IMR-90 (cell line): Measurements from ENCODE around the gene SARNP. TPM values are rescaled to one million over a fixed set of nuclear protein-coding genes. Genes with fewer than 3 reads are reported as not detected.

Source experiments
- ATAC-seq: fragments of 200-7000 bp; cut with Tn5 transposase; 2 replicates; pipeline ENCODE4 v1.9.1; 2020; ENCODE audit warnings: low read depth, mild to moderate bottlenecking, moderate library complexity
- BruUV-seq: library from RNA; stranded (reverse); fragments of 400-500 nt; replicated peaks from 2 replicates; lab custom pipeline; 2021; lab: Mats Ljungman, UMichigan
- CTCF ChIA-PET: fragments of 300-600 bp; formaldehyde crosslinking; extraction: SDS; loops from one replicate; lab custom pipeline; 2021; ENCODE audit warnings: antibody characterized with exemption; lab: Yijun Ruan, JAX
- POLR2A ChIA-PET: fragments of 300-600 bp; sonication (Branson Sonifier 250); formaldehyde crosslinking; loops from one replicate; lab custom pipeline; 2022; ENCODE audit warnings: antibody characterized with exemption; ENCODE audit not compliant: unreplicated experiment; lab: Charles Lee
- DNase-seq: peaks from one replicate; pipeline ENCODE4 v3.0.0; 2013
- H2AFZ ChIP-seq: replicated peaks from 2 replicates; pipeline ENCODE3; 2013; ENCODE audit warnings: low read length, mild to moderate bottlenecking; ENCODE audit not compliant: poor library complexity
- H2AK5ac ChIP-seq: 2 replicates; pipeline ENCODE4 v1.6.1; 2013; ENCODE audit warnings: low read depth, low read length, inconsistent platforms
- H2AK9ac ChIP-seq: replicated peaks from 2 replicates; pipeline ENCODE3; 2013; ENCODE audit warnings: mild to moderate bottlenecking, low read depth, low read length, moderate library complexity; ENCODE audit not compliant: poor library complexity
- H2BK120ac ChIP-seq: 2 replicates; pipeline ENCODE4 v1.6.1; 2013; ENCODE audit warnings: low read depth, low read length, inconsistent platforms
- H2BK15ac ChIP-seq: 3 replicates; pipeline ENCODE4 v1.6.1; 2013; ENCODE audit warnings: low read depth, low read length, inconsistent platforms
- H2BK20ac ChIP-seq: 2 replicates; pipeline ENCODE4 v1.6.1; 2013; ENCODE audit warnings: low read depth, mild to moderate bottlenecking, inconsistent platforms, low read length, moderate library complexity
- H2BK5ac ChIP-seq: 2 replicates; pipeline ENCODE4 v1.6.1; 2013; ENCODE audit warnings: mild to moderate bottlenecking, low read depth, low read length, inconsistent platforms; ENCODE audit not compliant: poor library complexity, severe bottlenecking
- H3K14ac ChIP-seq: replicated peaks from 2 replicates; pipeline ENCODE4 v1.6.1; 2013; ENCODE audit warnings: low read depth, low read length, inconsistent platforms
- H3K18ac ChIP-seq: 2 replicates; pipeline ENCODE4 v1.6.1; 2013; ENCODE audit warnings: low read depth, low read length, control low read depth
- H3K23ac ChIP-seq: 2 replicates; pipeline ENCODE4 v1.6.1; 2013; ENCODE audit warnings: low read depth, low read length, inconsistent platforms
- H3K27ac ChIP-seq: 2 replicates; pipeline ENCODE4 v1.5.1; 2013; ENCODE audit warnings: mild to moderate bottlenecking, control low read depth, low read length; ENCODE audit not compliant: insufficient read depth
- H3K27me3 ChIP-seq: 2 replicates; pipeline ENCODE4 v1.6.1; 2013; ENCODE audit warnings: low read length; ENCODE audit not compliant: control insufficient read depth, insufficient read depth
- H3K36me3 ChIP-seq: 2 replicates; pipeline ENCODE4 v1.6.1; 2013; ENCODE audit warnings: low read length, mixed read lengths; ENCODE audit not compliant: control insufficient read depth, insufficient read depth
- H3K4ac ChIP-seq: 2 replicates; pipeline ENCODE4 v1.6.1; 2013; ENCODE audit warnings: low read depth, low read length, inconsistent platforms
- H3K4me1 ChIP-seq: 2 replicates; pipeline ENCODE4 v1.6.1; 2013; ENCODE audit warnings: low read length, mixed read lengths; ENCODE audit not compliant: control insufficient read depth, insufficient read depth
- H3K4me2 ChIP-seq: 2 replicates; pipeline ENCODE4 v1.6.1; 2013; ENCODE audit warnings: low read depth, mild to moderate bottlenecking, control low read depth, low read length, moderate library complexity
- H3K4me3 ChIP-seq: 2 replicates; pipeline ENCODE4 v1.5.1; 2013; ENCODE audit warnings: low read depth, mild to moderate bottlenecking, control low read depth, low read length, moderate library complexity; ENCODE audit not compliant: insufficient read depth
- H3K56ac ChIP-seq: 2 replicates; pipeline ENCODE4 v1.6.1; 2013; ENCODE audit warnings: low read length, inconsistent platforms; ENCODE audit not compliant: insufficient read depth; ENCODE audit errors: extremely low read depth
- H3K79me1 ChIP-seq, 2 experiments: 2 replicates each; pipeline ENCODE4 v1.6.1; 2013; ENCODE audit warnings: low read length in 2 of 2, inconsistent platforms in 1 of 2, low read depth in 1 of 2
- H3K9ac ChIP-seq: 2 replicates; pipeline ENCODE4 v1.6.1; 2013; ENCODE audit warnings: low read depth, low read length, control low read depth
- H3K9me1 ChIP-seq: 2 replicates; pipeline ENCODE4 v1.6.1; 2013; ENCODE audit warnings: low read length, inconsistent platforms; ENCODE audit not compliant: insufficient read depth
- H3K9me3 ChIP-seq: 2 replicates; pipeline ENCODE4 v1.6.1; 2013; ENCODE audit warnings: low read length; ENCODE audit not compliant: control insufficient read depth, insufficient read depth
- H4K20me1 ChIP-seq: 2 replicates; pipeline ENCODE4 v1.6.1; 2013; ENCODE audit warnings: low read length, inconsistent platforms; ENCODE audit not compliant: insufficient read depth
- H4K5ac ChIP-seq: 2 replicates; pipeline ENCODE4 v1.6.1; 2013; ENCODE audit warnings: mild to moderate bottlenecking, low read depth, low read length, control low read depth
- H4K8ac ChIP-seq, 2 experiments: 2 replicates each; pipeline ENCODE4 v1.6.1; 2013; ENCODE audit warnings: low read depth in 2 of 2, low read length in 2 of 2, control low read depth in 1 of 2, inconsistent platforms in 1 of 2
- H4K91ac ChIP-seq: 2 replicates; pipeline ENCODE4 v1.6.1; 2013; ENCODE audit warnings: low read depth, low read length, inconsistent platforms; ENCODE audit not compliant: insufficient read depth
- MAFK ChIP-seq: IDR thresholded peaks from 2 replicates; pipeline ENCODE4 v1.6.1; 2012; ENCODE audit warnings: low read depth, low read length, improper control_type of control experiment
- NFE2L2 ChIP-seq: fragments of 150-350 bp; IDR thresholded peaks from 2 replicates; pipeline ENCODE4 v1.6.1; 2016; ENCODE audit warnings: low read depth, mild to moderate bottlenecking, low read length
- RAD21 ChIP-seq: IDR thresholded peaks from 2 replicates; pipeline ENCODE4 v1.6.1; 2012; ENCODE audit warnings: low read length, improper control_type of control experiment
- SMC3 ChIP-seq: fragments of 150-350 bp; IDR thresholded peaks from 2 replicates; pipeline ENCODE4 v1.6.1; 2016; ENCODE audit warnings: low read depth, mild to moderate bottlenecking, antibody characterized with exemption, low read length, moderate library complexity
- USF2 ChIP-seq: fragments of 150-350 bp; IDR thresholded peaks from 2 replicates; pipeline ENCODE4 v1.6.1; 2017; ENCODE audit warnings: mild to moderate bottlenecking, antibody characterized with exemption, low read length, low read depth
- WGBS, 2 experiments: methylation state at CpG; one replicate each; pipeline versions ENCODE4 v1.1.5 to v1.1.7; 2013; ENCODE audit warnings: missing lambda C conversion rate in 2 of 2; ENCODE audit not compliant: insufficient read length in 1 of 2; ENCODE audit errors: extremely low coverage in 2 of 2; 5-methylcytosine and 5-hydroxymethylcytosine counted together
- dilution Hi-C: fragments of 300-500 bp; cut with HindIII; formaldehyde crosslinking; loops from one replicate; pipeline ENCODE4 v1.14.3; 2018; ENCODE audit warnings: low sequenced_read_pairs; ENCODE audit not compliant: unreplicated experiment
- in situ Hi-C: fragments of 300-500 bp; cut with MboI; formaldehyde crosslinking; loops from 3 replicates; pipeline ENCODE4 v1.14.3; 2019; ENCODE audit warnings: low sequenced_read_pairs, inconsistent platforms, mixed read lengths
- intact Hi-C: fragments of 100-400 bp; cut with micrococcal nuclease; formaldehyde crosslinking; loops from 2 replicates; pipeline ENCODE4 v1.10.0; 2022
- polyA plus RNA-seq, 3 experiments: library from polyadenylated mRNA; depleted of rRNA; stranded (reverse); fragments of >200 nt; gene quantifications; 2 replicates each; pipeline ENCODE4 v1.2.3, GENCODE V29; 2012; ENCODE audit warnings: low replicate concordance in 1 of 3
- total RNA-seq: library from RNA; depleted of rRNA; stranded (reverse); fragments of >200 nt; gene quantifications from 2 replicates; pipeline ENCODE4 v1.2.3, GENCODE V29; 2012
- TF ChIP-seq, protein P1 (sequence below): conservative IDR thresholded peaks from 2 replicates; pipeline ENCODE4 v1.5.1; 2012; ENCODE audit warnings: mild to moderate bottlenecking, low read depth, low read length, improper control_type of control experiment

SARNP gene
- total and polyA plus RNA-seq, 2 of the 4 experiments (the other 2 are of a cell fraction): 46.8 to 103 TPM

DNA sequence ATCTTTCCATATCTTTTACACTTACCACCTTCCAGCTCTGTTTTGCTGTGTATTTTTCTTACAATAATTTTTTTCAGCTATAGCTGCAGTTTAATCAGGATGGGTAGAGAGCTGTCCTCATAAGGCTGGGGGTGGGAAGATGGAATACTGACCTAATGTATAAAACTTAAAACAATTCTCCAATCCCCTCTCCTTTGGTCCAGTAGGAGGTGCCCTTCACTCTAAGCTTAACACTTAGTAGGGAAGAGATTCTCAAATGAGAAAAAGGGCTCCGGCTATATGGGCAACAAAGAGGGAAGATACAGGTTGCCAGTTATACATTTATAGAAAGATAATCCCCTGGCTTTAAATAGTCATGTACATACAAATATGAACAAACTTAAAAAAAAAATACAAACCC, 3.2 kb upstream of the SARNP start:
- H3K23ac ChIP-seq: no peak overlapping the region
- no peak overlapping the region for H4K8ac ChIP-seq
- H3K27me3 ChIP-seq: no peaks in the 10 kb centered on the region
- no TSS peak for BruUV-seq
- peaks cover 8% of the 10 kb centered on the region for H3K9me1 ChIP-seq
- H3K36me3 ChIP-seq: peaks cover 26% of the 10 kb centered on the region
- H3K4me2 ChIP-seq: no peak overlapping the region
- no peak overlapping the region for H3K56ac ChIP-seq
- ChIA-PET POLR2A (no interaction called here), CTCF (interaction anchor here (0.6 to 1.4 kb wide), 2 partner anchors 83 to 136 kb away, joined by 3 read pairs; no protein-coding TSS in a partner anchor)
- no peak overlapping the region for H2AFZ ChIP-seq
- no peak overlapping the region for H3K4ac ChIP-seq
- no peak overlapping the region for H3K14ac ChIP-seq
- H3K27ac ChIP-seq: no peak overlapping the region
- intact Hi-C loops: no loop called here
- H2AK9ac ChIP-seq: no peak overlapping the region
- H2BK120ac ChIP-seq: no peak overlapping the region
- in situ Hi-C loops: loop anchor here (10.0 kb wide), 1 partner anchor 104 kb away; the partner anchor contains the start of gene PYM1
- no CpG with 5 or more reads among the region's 1 CpG for WGBS, 2 experiments
- no peak overlapping the region for H3K4me3 ChIP-seq
- no peak overlapping the region for H2BK5ac ChIP-seq
- H4K20me1 ChIP-seq: peaks cover 7% of the 10 kb centered on the region; the same call in 1 of the 2 replicates
- peaks cover 24 to 45% of the 10 kb centered on the region in 2 experiments for H3K79me1 ChIP-seq
- DNase-seq: no peak
- H3K4me1 ChIP-seq: peaks cover 4% of the 10 kb centered on the region
- H3K9me3 ChIP-seq: no peaks in the 10 kb centered on the region
- no peak overlapping the region for H2AK5ac ChIP-seq
- H3K9ac ChIP-seq: no peak overlapping the region
- H4K91ac ChIP-seq: no peak overlapping the region
- no peak for ATAC-seq
- no peak overlapping the region for H2BK15ac ChIP-seq
- H4K5ac ChIP-seq: no peak overlapping the region
- TF ChIP-seq NFE2L2 (no peak), USF2 (no peak), MAFK (no peak), SMC3 (peak; percentile 35; the same call in 1 of the 2 replicates), RAD21 (peak; percentile 50)
- TF ChIP-seq, protein P1, sequence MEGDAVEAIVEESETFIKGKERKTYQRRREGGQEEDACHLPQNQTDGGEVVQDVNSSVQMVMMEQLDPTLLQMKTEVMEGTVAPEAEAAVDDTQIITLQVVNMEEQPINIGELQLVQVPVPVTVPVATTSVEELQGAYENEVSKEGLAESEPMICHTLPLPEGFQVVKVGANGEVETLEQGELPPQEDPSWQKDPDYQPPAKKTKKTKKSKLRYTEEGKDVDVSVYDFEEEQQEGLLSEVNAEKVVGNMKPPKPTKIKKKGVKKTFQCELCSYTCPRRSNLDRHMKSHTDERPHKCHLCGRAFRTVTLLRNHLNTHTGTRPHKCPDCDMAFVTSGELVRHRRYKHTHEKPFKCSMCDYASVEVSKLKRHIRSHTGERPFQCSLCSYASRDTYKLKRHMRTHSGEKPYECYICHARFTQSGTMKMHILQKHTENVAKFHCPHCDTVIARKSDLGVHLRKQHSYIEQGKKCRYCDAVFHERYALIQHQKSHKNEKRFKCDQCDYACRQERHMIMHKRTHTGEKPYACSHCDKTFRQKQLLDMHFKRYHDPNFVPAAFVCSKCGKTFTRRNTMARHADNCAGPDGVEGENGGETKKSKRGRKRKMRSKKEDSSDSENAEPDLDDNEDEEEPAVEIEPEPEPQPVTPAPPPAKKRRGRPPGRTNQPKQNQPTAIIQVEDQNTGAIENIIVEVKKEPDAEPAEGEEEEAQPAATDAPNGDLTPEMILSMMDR: peak; percentile 43
- H3K18ac ChIP-seq: no peak overlapping the region
- dilution Hi-C loops: no loop called here
- H2BK20ac ChIP-seq: no peak overlapping the region
